ENCODE measurements around the gene CRYGA. TPM values are rescaled to one million over a fixed set of nuclear protein-coding genes. Genes with fewer than 3 reads are reported as not detected.

CRYGA gene
- total and polyA plus RNA-seq, 2 donors (not counting 1 experiment from before 2014, with no cell fraction given) = not detected

GRCh38 chr2:208148803-208149202, 14.6 kb downstream of the CRYGA start:
- CTCF ChIA-PET = interaction anchor here (0.6 to 1.6 kb wide), 2 partner anchors 24 to 27 kb away, joined by 3 to 4 read pairs; no protein-coding TSS in a partner anchor

GRCh38 chr2:208147759-208148158, 15.6 kb downstream of the CRYGA start:
- DNase-seq = no peak
- no peak overlapping the region for H3K4me3 ChIP-seq (ENCODE audit: control extremely low read depth in 1 of 5, extremely low read depth in 1 of 5, insufficient read depth in 1 of 5, low read depth in 2 of 5, low read length in 4 of 5)
- WGBS (ENCODE audit: insufficient coverage) = 96% methylated on average over 3 of the region's 3 CpGs
- H3K27me3 ChIP-seq (replicated peaks in 1 of 4; ENCODE audit: control extremely low read depth in 1 of 4, control insufficient read depth in 3 of 4, insufficient read depth in 4 of 4, low read length in 3 of 4) = no peaks in the 10 kb centered on the region
- no peaks in the 10 kb centered on the region for H3K4me1 ChIP-seq (ENCODE audit: control insufficient read depth in 2 of 2, insufficient read depth in 2 of 2, low read length in 2 of 2)
- no peaks in the 10 kb centered on the region for H3K4me1 Mint-ChIP-seq
- CTCF ChIA-PET = no interaction called here
- no peak overlapping the region for H3K4me3 Mint-ChIP-seq
- no peaks in the 10 kb centered on the region for H3K79me2 ChIP-seq (ENCODE audit: control insufficient read depth, insufficient read depth, low read length)
- peaks cover 14% of the 10 kb centered on the region for H3K27me3 Mint-ChIP-seq
- H3K36me3 ChIP-seq (replicated peaks in 1 of 2; ENCODE audit: control extremely low read depth in 1 of 2, control insufficient read depth in 1 of 2, extremely low read depth in 1 of 2, insufficient read depth in 2 of 2, low read length in 1 of 2) = no peaks in the 10 kb centered on the region
- no peak overlapping the region for H3K4me2 ChIP-seq (replicated peaks; ENCODE audit: low read depth, low read length, poor library complexity, severe bottlenecking)
- intact Hi-C loops (cut with micrococcal nuclease) = no loop called here
- ATAC-seq (ENCODE audit: low read depth) = no peak
- no peaks in the 10 kb centered on the region for H4K20me1 ChIP-seq (ENCODE audit: control insufficient read depth, insufficient read depth, low read length, poor library complexity, severe bottlenecking)
- H3K9me3 ChIP-seq (ENCODE audit: control extremely low read depth in 1 of 3, control insufficient read depth in 2 of 3, insufficient read depth in 1 of 3, low read length in 2 of 3) = no peaks in the 10 kb centered on the region
- no peak overlapping the region for H3K9ac ChIP-seq (ENCODE audit: low read length)
- TF ChIP-seq EZH2 (IDR thresholded peaks at IDR 0.05; ENCODE audit: borderline replicate concordance, insufficient read depth, low read depth, low read length, poor library complexity, severe bottlenecking) = no peak
- no peak for TF ChIP-seq CTCF (IDR thresholded peaks at IDR 0.05)
- POLR2A ChIA-PET = no interaction called here
- peaks cover 6% of the 10 kb centered on the region for H3K9me3 Mint-ChIP-seq (ENCODE audit: insufficient read depth)
- H2AFZ ChIP-seq (ENCODE audit: insufficient read depth, low read depth, low read length, poor library complexity, severe bottlenecking) = no peak overlapping the region
- no peak overlapping the region for H3K27ac Mint-ChIP-seq
- no peak overlapping the region for H3K27ac ChIP-seq (ENCODE audit: low read length in 2 of 2)

More at GRCh38 chr2:208148803-208149202, 14.6 kb downstream of the CRYGA start:
- Histone ChIP-seq H3K27ac (ENCODE audit: low read length in 2 of 2) (no peak overlapping the region), H3K36me3 (replicated peaks in 1 of 2; ENCODE audit: control extremely low read depth in 1 of 2, control insufficient read depth in 1 of 2, extremely low read depth in 1 of 2, insufficient read depth in 2 of 2, low read length in 1 of 2) (no peaks in the 10 kb centered on the region), H4K20me1 (ENCODE audit: control insufficient read depth, insufficient read depth, low read length, poor library complexity, severe bottlenecking) (no peaks in the 10 kb centered on the region), H3K79me2 (ENCODE audit: control insufficient read depth, insufficient read depth, low read length) (no peaks in the 10 kb centered on the region), H3K9ac (ENCODE audit: low read length) (no peak overlapping the region), H3K27me3 (replicated peaks in 1 of 4; ENCODE audit: control extremely low read depth in 1 of 4, control insufficient read depth in 3 of 4, insufficient read depth in 4 of 4, low read length in 3 of 4) (no peaks in the 10 kb centered on the region), H3K4me1 (ENCODE audit: control insufficient read depth in 2 of 2, insufficient read depth in 2 of 2, low read length in 2 of 2) (no peaks in the 10 kb centered on the region), H3K9me3 (ENCODE audit: control extremely low read depth in 1 of 3, control insufficient read depth in 2 of 3, insufficient read depth in 1 of 3, low read length in 2 of 3) (no peaks in the 10 kb centered on the region), H3K4me3 (ENCODE audit: control extremely low read depth in 1 of 5, extremely low read depth in 1 of 5, insufficient read depth in 1 of 5, low read depth in 2 of 5, low read length in 4 of 5) (no peak overlapping the region), H2AFZ (ENCODE audit: insufficient read depth, low read depth, low read length, poor library complexity, severe bottlenecking) (no peak overlapping the region), H3K4me2 (replicated peaks; ENCODE audit: low read depth, low read length, poor library complexity, severe bottlenecking) (no peak overlapping the region)
- DNase-seq (no peak), ATAC-seq (ENCODE audit: low read depth) (no peak)
- Mint-ChIP-seq H3K4me3 (no peak overlapping the region), H3K27ac (no peak overlapping the region), H3K4me1 (no peaks in the 10 kb centered on the region), H3K9me3 (ENCODE audit: insufficient read depth) (peaks cover 6% of the 10 kb centered on the region), H3K27me3 (peaks cover 14% of the 10 kb centered on the region)
- POLR2A ChIA-PET = no interaction called here
- intact Hi-C loops (cut with micrococcal nuclease) = no loop called here
- TF ChIP-seq CTCF (IDR thresholded peaks at IDR 0.05) (no peak), EZH2 (IDR thresholded peaks at IDR 0.05; ENCODE audit: borderline replicate concordance, insufficient read depth, low read depth, low read length, poor library complexity, severe bottlenecking) (no peak)
- WGBS (ENCODE audit: insufficient coverage) = no CpG with 5 or more reads among the region's 2 CpGs

Measured in B cell (primary cell).